Raji (cell line): ENCODE data around the gene ERICH2.

ENCODE experiments used
- POLR2A ChIP-seq: IDR thresholded peaks from 2 replicates; pipeline ENCODE4 v1.6.1; 2011; ENCODE audit warnings: low read depth, low read length, control low read depth; ENCODE audit not compliant: insufficient read depth

Gene ERICH2

DNA sequence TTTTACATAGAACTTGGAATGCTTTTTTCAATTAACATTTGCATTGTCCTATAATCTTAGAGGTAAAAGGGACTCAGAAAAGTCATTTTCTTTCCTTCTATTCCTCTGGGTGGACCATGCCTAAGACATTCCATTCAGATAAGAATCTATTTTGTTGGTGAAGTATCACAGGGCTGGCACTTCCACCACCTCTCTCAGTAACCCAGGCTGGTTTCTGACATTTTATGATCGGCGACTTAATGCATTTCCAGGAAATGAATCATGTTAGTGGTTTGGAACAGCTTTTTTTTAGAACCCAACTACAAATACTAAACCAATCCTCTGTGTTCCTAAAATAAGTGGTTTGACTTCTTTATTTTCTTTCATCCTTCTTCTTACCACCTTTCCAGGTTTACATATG is 73.5 kb downstream of the ERICH2 start:
- no peak for TF ChIP-seq POLR2A

DNA sequence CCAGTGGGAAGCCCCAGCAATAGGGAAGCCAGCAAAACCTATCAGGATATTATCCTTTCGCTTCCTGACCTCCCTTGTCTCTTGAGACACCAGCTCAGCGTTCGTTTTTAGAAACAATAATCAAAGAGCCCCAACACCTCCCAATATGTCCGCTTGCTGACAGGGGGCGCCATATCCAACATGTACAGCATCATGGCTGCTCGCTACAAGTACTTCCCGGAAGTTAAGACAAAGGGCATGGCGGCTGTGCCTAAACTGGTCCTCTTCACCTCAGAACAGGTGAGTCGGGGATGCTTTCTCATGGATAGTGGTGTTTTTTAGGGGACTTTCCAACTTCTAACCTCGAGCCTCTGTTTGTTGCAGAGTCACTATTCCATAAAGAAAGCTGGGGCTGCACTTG is 75.2 kb downstream of the ERICH2 start:
- no peak for TF ChIP-seq POLR2A

DNA sequence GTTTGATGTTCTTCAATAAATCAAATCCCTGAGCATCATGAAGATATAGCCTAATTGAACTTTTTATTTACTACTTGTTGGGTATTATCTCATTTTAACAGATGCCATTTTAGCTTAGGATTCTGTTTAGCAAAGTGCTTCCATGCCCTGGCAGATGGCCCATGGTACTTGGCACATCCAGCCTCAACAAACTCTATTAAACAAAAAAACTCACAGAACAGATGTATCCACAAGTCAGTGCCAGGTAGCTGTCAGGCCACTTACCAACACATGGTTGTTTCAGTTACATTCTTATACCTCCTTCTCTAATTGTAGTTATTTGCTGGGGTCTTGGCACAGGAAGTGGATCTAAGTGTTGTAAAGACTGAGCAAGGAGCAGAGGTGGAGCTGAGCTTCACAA is 76.1 kb downstream of the ERICH2 start:
- no peak for TF ChIP-seq POLR2A

DNA sequence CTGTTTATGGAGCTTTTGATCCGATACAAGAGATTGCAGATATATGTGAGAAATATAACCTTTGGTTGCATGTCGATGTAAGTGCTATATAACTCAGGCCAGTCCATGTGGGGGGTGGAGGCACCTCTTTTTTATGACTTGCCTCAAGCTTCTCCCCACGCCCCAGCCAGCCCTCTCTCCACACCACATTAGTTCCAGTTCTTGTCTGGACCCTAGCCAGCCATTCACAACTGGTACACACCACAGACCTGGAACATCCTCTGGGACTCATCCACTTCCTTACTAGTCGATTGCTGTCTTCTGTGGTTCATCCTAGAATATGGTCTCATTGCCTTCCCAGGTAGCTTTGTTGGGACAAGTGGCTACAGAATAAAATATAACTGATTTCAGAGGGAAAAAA is 77.5 kb downstream of the ERICH2 start:
- TF ChIP-seq POLR2A: no peak
